GM12878 (cell line): ENCODE measurements around the gene HIVEP1. TPM values are rescaled to one million over a fixed set of nuclear protein-coding genes. Genes with fewer than 3 reads are reported as not detected.

Source experiments
- ATAC-seq: fragments of 200-7000 bp; cut with Tn5 transposase; 3 replicates; pipeline ENCODE4 v1.9.1; 2020; ENCODE audit warnings: mild to moderate bottlenecking, moderate library complexity
- BruUV-seq: library from RNA; stranded (reverse); fragments of 400-500 nt; replicated peaks from 2 replicates; lab custom pipeline; 2021; lab: Mats Ljungman, UMichigan
- CTCF ChIA-PET: fragments of 300-600 bp; sonication (Branson Sonifier 250); formaldehyde crosslinking; extraction: SDS; loops from one replicate; lab custom pipeline; 2021; ENCODE audit warnings: inconsistent platforms; lab: Yijun Ruan, JAX
- POLR2A ChIA-PET: fragments of 350-600 bp; formaldehyde crosslinking; extraction: SDS; loops from one replicate; lab custom pipeline; 2021; ENCODE audit warnings: inconsistent platforms; lab: Charles Lee
- RAD21 ChIA-PET: fragments of 300-600 bp; sonication (Branson Sonifier 250); formaldehyde crosslinking; loops from one replicate; lab custom pipeline; 2023; ENCODE audit warnings: antibody characterized with exemption; ENCODE audit not compliant: unreplicated experiment; lab: Charles Lee
- SMC1A ChIA-PET: fragments of 300-600 bp; sonication (Branson Sonifier 250); formaldehyde crosslinking; loops from one replicate; lab custom pipeline; 2023; ENCODE audit not compliant: unreplicated experiment, uncharacterized antibody; lab: Charles Lee
- DNase-seq: peaks from one replicate; pipeline ENCODE4 v3.0.0-alpha.2; 2011; ENCODE audit warnings: low read depth, low spot score
- FAIRE-seq: peaks from 3 replicates; lab custom pipeline; 2011; peaks lifted over from hg19 to GRCh38; lab: Jason Lieb, UNC
- H2AFZ ChIP-seq: 2 replicates; pipeline ENCODE4 v1.6.0; 2011; ENCODE audit warnings: low read depth, low read length, control low read depth; ENCODE audit not compliant: control insufficient read depth
- H3K27ac ChIP-seq: 2 replicates; pipeline ENCODE4 v1.5.1; 2011; ENCODE audit warnings: control low read depth; ENCODE audit not compliant: control insufficient read depth, insufficient read depth
- H3K27me3 ChIP-seq, 2 experiments: replicated peaks in 1 of 2; 2 replicates each; pipeline versions ENCODE4 v1.6.0 to v1.6.1; 2011; ENCODE audit warnings: low read length in 1 of 2; ENCODE audit not compliant: control insufficient read depth in 2 of 2, insufficient read depth in 2 of 2
- H3K36me3 ChIP-seq, 2 experiments: 2 replicates each; pipeline ENCODE4 v1.5.1; 2011; ENCODE audit warnings: low read length in 1 of 2; ENCODE audit not compliant: control insufficient read depth in 2 of 2, insufficient read depth in 2 of 2
- H3K4me1 ChIP-seq: 2 replicates; pipeline ENCODE4 v1.6.1; 2011; ENCODE audit warnings: mild to moderate bottlenecking, low read length, moderate library complexity, mixed read lengths; ENCODE audit not compliant: control insufficient read depth, insufficient read depth
- H3K4me2 ChIP-seq: 2 replicates; pipeline ENCODE4 v1.6.0; 2011; ENCODE audit warnings: control low read depth; ENCODE audit not compliant: control insufficient read depth, insufficient read depth
- H3K4me3 ChIP-seq: fragments of 200-600 bp; sonication (generic); 2 replicates; pipeline ENCODE4 v1.5.1; 2016
- H3K79me2 ChIP-seq: 2 replicates; pipeline ENCODE4 v1.6.0; 2011; ENCODE audit warnings: low read length; ENCODE audit not compliant: control insufficient read depth, insufficient read depth
- H3K9ac ChIP-seq: 2 replicates; pipeline ENCODE4 v1.8.0; 2011; ENCODE audit warnings: low read length, control low read depth, mixed read lengths; ENCODE audit not compliant: control insufficient read depth, insufficient read depth
- H3K9me3 ChIP-seq: replicated peaks from 3 replicates; pipeline ENCODE4 v1.5.1; 2011; ENCODE audit warnings: mild to moderate bottlenecking, low read length; ENCODE audit not compliant: control insufficient read depth, insufficient read depth
- H4K20me1 ChIP-seq: 2 replicates; pipeline ENCODE4 v1.6.0; 2011; ENCODE audit not compliant: control insufficient read depth, insufficient read depth
- ATF7 ChIP-seq: fragments of 450-650 bp; IDR thresholded peaks from 2 replicates; pipeline ENCODE4 v1.6.1; 2016; ENCODE audit warnings: low read depth, mild to moderate bottlenecking
- CBFB ChIP-seq: IDR thresholded peaks from 2 replicates; pipeline ENCODE4 v1.6.1; 2016; ENCODE audit warnings: antibody characterized with exemption, low read depth
- CREB1 ChIP-seq: IDR thresholded peaks from 2 replicates; pipeline ENCODE4 v1.6.1; 2012; ENCODE audit warnings: low read depth, mild to moderate bottlenecking, inconsistent platforms
- CUX1 ChIP-seq: IDR thresholded peaks from 2 replicates; pipeline ENCODE4 v1.6.1; 2012; ENCODE audit warnings: improper control_type of control experiment, low read depth, low read length; ENCODE audit not compliant: insufficient replicate concordance
- IRF3 ChIP-seq: fragments of 450-650 bp; IDR thresholded peaks from 2 replicates; pipeline ENCODE4 v1.6.1; 2014; ENCODE audit warnings: mild to moderate bottlenecking
- JUND ChIP-seq: IDR thresholded peaks from 2 replicates; pipeline ENCODE4 v1.6.1; 2012; ENCODE audit warnings: low read depth, mild to moderate bottlenecking, low read length, improper control_type of control experiment, moderate library complexity
- MTA2 ChIP-seq: fragments of 450-650 bp; IDR thresholded peaks from 2 replicates; pipeline ENCODE4 v1.6.1; 2016; ENCODE audit warnings: low read depth, mild to moderate bottlenecking, moderate library complexity
- NKRF ChIP-seq: fragments of 450-650 bp; conservative IDR thresholded peaks from 2 replicates; pipeline ENCODE4 v1.6.1; 2017; ENCODE audit warnings: mild to moderate bottlenecking, moderate library complexity
- SREBF1 ChIP-seq: IDR thresholded peaks from 2 replicates; pipeline ENCODE4 v1.6.1; 2012; ENCODE audit warnings: mild to moderate bottlenecking, low read length
- TARDBP ChIP-seq: IDR thresholded peaks from 2 replicates; pipeline ENCODE4 v1.6.1; 2016; ENCODE audit warnings: borderline replicate concordance
- TCF3 ChIP-seq: IDR thresholded peaks from 2 replicates; pipeline ENCODE4 v1.6.1; 2012; ENCODE audit warnings: low read depth, mild to moderate bottlenecking, low read length, borderline replicate concordance; ENCODE audit not compliant: insufficient read depth
- ZBTB11 ChIP-seq: fragments of 450-650 bp; formaldehyde crosslinking; IDR thresholded peaks from 2 replicates; pipeline ENCODE4 v1.5.0; 2022; ENCODE audit warnings: mild to moderate bottlenecking, missing genetic modification characterization
- WGBS: methylation state at CpG from one replicate; pipeline ENCODE4 v1.1.6; 2016; ENCODE audit warnings: low lambda C conversion rate; ENCODE audit not compliant: insufficient replicate concordance, insufficient coverage; ENCODE audit errors: missing lambda C conversion rate; 5-methylcytosine and 5-hydroxymethylcytosine counted together
- in situ Hi-C: fragments of 300-500 bp; cut with MboI; formaldehyde crosslinking; loops from 9 replicates; pipeline ENCODE4 v1.14.3; 2018; ENCODE audit warnings: mixed read lengths
- intact Hi-C: fragments of 100-400 bp; cut with micrococcal nuclease; formaldehyde crosslinking; loops from one replicate; pipeline ENCODE4 v1.14.2; 2022; ENCODE audit not compliant: unreplicated experiment
- polyA plus RNA-seq, 11 experiments: library from polyadenylated mRNA; depleted of rRNA in 4 of 11; unstranded in 6 of 11; stranded (reverse) in 5 of 11; fragments of >200 nt; fragmentation: Nextera tagmentation in 4 of 11; fragmentation: Illumina TruSeq in 1 of 11; extraction: Ambion mirVana in 4 of 11; extraction: Trizol in 1 of 11; gene quantifications; 1 replicate in 1 of 11; 2 replicates in 10 of 11; pipeline versions ENCODE4 v1.2.1 to v1.2.3, GENCODE V29; 2011 to 2016; ENCODE audit warnings: inconsistent platforms in 2 of 11, missing spikeins in 2 of 11, low read depth in 1 of 11
- total RNA-seq, 4 experiments: library from RNA; depleted of rRNA in 3 of 4; stranded (reverse); fragments of >200 nt in 3 of 4; fragmentation: Illumina TruSeq in 1 of 4; extraction: Trizol in 1 of 4; gene quantifications; 2 replicates each; pipeline versions ENCODE4 v1.2.1 to v1.2.3, GENCODE V29; 2013 to 2021

The HIVEP1 gene
- total and polyA plus RNA-seq, 10 of the 15 experiments (the other 5 are each of a cell fraction or from before 2014, with no cell fraction given), result 4.3 to 37.5 (median 21.6) TPM

GRCh38 chr6:11999246-11999645 lies 12.9 kb upstream of the HIVEP1 start:
- H3K27ac ChIP-seq, result no peak overlapping the region
- no peaks in the 10 kb centered on the region for H3K36me3 ChIP-seq
- no peaks in the 10 kb centered on the region for H4K20me1 ChIP-seq
- ChIA-PET SMC1A (no interaction called here), POLR2A (no interaction called here), CTCF (no interaction called here), RAD21 (no interaction called here)
- no peak for FAIRE-seq
- H3K4me2 ChIP-seq, result no peak overlapping the region
- no peaks in the 10 kb centered on the region for H3K4me1 ChIP-seq
- no peak overlapping the region for H3K9ac ChIP-seq
- no peak overlapping the region for H3K4me3 ChIP-seq
- H3K9me3 ChIP-seq, result no peaks in the 10 kb centered on the region
- no peak for ATAC-seq
- no peaks in the 10 kb centered on the region for H3K27me3 ChIP-seq
- BruUV-seq, result no TSS peak
- no peak overlapping the region for H2AFZ ChIP-seq
- intact Hi-C loops (no loop called here), in situ Hi-C loops (no loop called here)
- 81% methylated on average over 5 of the region's 5 CpGs for WGBS
- DNase-seq, result no peak
- no peaks in the 10 kb centered on the region for H3K79me2 ChIP-seq
- TF ChIP-seq MTA2, result no peak
- no peak for TF ChIP-seq CBFB
- no peak for TF ChIP-seq NKRF
- no peak for TF ChIP-seq IRF3
- no peak for TF ChIP-seq ZBTB11 (CRISPR knock-in tag)
- no peak for TF ChIP-seq CUX1
- no peak for TF ChIP-seq TCF3
- no peak for TF ChIP-seq JUND
- TF ChIP-seq TARDBP, result no peak
- TF ChIP-seq CREB1, result no peak
- no peak for TF ChIP-seq ATF7
- no peak for TF ChIP-seq SREBF1
